Measurements from ENCODE around the gene MIXL1. TPM values are rescaled to one million over a fixed set of nuclear protein-coding genes. Genes with fewer than 3 reads are reported as not detected.

The MIXL1 gene
- total RNA-seq, result not detected

DNA sequence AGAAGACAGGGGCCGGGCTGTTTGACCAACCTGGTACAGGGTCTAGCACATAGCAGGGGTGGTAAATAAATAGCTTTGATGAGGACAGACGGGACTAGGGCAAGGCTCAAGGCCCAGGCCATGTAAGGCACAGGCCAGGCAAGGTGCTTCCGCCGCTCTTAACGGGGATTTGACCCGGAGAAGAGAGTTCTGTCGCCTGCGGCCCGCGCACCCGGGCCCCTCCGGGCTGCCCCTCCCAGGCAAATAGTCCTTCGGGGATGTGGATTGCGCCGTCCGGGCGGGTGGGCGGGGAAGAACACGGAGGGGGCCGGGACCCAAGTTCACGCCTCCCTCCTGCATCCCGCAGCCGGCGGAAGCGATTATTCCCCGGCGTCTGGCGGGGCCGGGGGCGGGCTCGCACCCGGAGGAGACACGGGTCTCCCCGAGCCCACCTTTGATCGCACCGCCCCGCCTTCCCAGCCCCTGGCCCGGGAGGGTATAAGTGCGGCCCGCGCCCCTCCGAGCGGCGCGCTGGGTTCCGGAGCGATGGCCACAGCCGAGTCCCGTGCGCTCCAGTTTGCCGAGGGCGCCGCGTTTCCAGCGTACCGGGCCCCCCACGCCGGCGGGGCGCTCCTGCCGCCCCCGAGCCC, at the start of gene MIXL1:
Gene MIXL1, plus strand, starts transcription at position 508 of the 629 bp plus-strand sequence. Its CDS starts 18 bp downstream, at position 526.
- intact Hi-C loops (cut with DNase I; ENCODE audit: low total_unique reads), result no loop called here
- no peak within 1 kb of the TSS for H3K4me3 ChIP-seq (ENCODE audit: low read depth, poor library complexity, severe bottlenecking)
- 14 to 47% methylated on average over 6 to 25 of the region's 62 CpGs for WGBS, 2 donors
- no peak for DNase-seq (ENCODE audit: low spot score in 2 of 2)
- TF ChIP-seq POLR2A (IDR thresholded peaks at IDR 0.05) (no peak), CTCF (IDR thresholded peaks at IDR 0.05) (no peak)

- TF ChIP-seq CTCF (IDR thresholded peaks at IDR 0.05) (no peak), POLR2A (IDR thresholded peaks at IDR 0.05) (no peak)
- 80 to 90% methylated on average over 8 of the region's 8 CpGs for WGBS, 2 donors
- no peak overlapping the region for H3K4me3 ChIP-seq (ENCODE audit: low read depth, poor library complexity, severe bottlenecking)
- intact Hi-C loops (cut with DNase I; ENCODE audit: low total_unique reads), result no loop called here
- DNase-seq (ENCODE audit: low spot score in 2 of 2), result no peak
Measured at GRCh38 chr1:226176870-226177269, 46.6 kb upstream of the MIXL1 start.

GRCh38 chr1:226181996-226182714, 41.3 kb upstream of the MIXL1 start:
- H3K4me3 ChIP-seq (ENCODE audit: low read depth, poor library complexity, severe bottlenecking), result no peak overlapping the region
- intact Hi-C loops (cut with DNase I; ENCODE audit: low total_unique reads), result no loop called here
- WGBS, 2 donors, result 46 to 48% methylated on average over 14 of the region's 14 CpGs
- DNase-seq (ENCODE audit: low spot score in 2 of 2), result peak; percentile 43 to 89
- no peak for TF ChIP-seq CTCF (IDR thresholded peaks at IDR 0.05)
- TF ChIP-seq POLR2A (IDR thresholded peaks at IDR 0.05), result no peak

- DNase-seq (ENCODE audit: low spot score in 2 of 2), result no peak
- TF ChIP-seq CTCF (IDR thresholded peaks at IDR 0.05) (no peak), POLR2A (IDR thresholded peaks at IDR 0.05) (no peak)
- peak overlapping the region; percentile 91 for H3K4me3 ChIP-seq (ENCODE audit: low read depth, poor library complexity, severe bottlenecking)
- intact Hi-C loops (cut with DNase I; ENCODE audit: low total_unique reads), result no loop called here
- WGBS, 2 donors, result 12 to 16% methylated on average over 14 of the region's 14 CpGs
Measured at GRCh38 chr1:226185141-226186036, 38.1 kb upstream of the MIXL1 start.

DNA sequence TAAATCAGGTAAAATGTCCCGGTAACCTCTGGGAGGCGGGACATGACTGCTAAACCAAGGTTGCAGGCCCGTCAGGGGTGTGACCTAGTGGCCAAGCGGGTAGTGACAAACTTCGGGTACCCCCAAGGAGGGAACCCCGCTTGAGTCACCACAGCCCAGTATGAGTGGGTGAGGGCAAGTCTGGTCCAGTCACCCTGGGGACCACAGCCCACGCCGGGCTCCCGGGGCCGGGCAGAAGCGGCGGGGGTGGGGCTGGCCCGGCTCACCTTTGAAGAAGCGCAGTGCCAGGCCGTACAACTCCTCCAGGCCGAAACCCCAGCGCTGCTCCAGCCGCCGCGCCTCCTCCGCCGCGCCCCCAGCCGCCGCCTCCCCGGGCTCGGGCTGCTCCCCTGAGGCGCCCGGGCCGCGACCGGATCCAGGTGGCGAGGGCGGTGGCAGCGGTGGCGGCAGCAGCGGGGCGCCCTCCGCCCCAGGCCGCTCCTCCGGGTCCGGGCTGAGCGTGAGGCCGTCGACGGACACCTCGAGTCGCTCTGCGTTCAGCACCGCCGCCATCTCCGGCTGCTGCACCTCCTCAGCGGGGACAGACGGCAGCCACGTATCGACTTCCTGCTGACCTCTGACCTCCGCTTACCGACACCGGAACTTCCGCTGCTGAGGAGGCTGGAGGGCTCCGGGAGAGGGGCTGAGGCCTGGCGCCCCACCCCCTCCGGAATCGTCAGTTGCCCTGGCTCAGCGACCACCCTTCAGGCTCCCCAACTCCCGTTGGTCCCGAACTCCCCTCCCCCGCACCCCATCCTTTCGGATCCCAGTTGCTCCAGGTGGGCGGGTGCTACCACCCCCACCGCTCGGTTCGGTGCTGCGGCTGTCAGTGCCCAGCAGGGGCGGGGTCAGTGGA, 37.1 kb upstream of the MIXL1 start, which contains the start of gene ACBD3:
Gene ACBD3, minus strand, starts transcription at position 618 of the 895 bp plus-strand sequence. Its CDS starts 66 bp downstream, at position 552.
- WGBS, 2 donors, result 0 to 1% methylated on average over 29 to 66 of the region's 75 CpGs
- peak in 1 of 2 donors; percentile 71 for TF ChIP-seq POLR2A (IDR thresholded peaks at IDR 0.05)
- no peak for TF ChIP-seq CTCF (IDR thresholded peaks at IDR 0.05)
- H3K4me3 ChIP-seq (ENCODE audit: low read depth, poor library complexity, severe bottlenecking), result peak within 1 kb of the TSS; percentile 91
- peak; percentile 85 to 97 for DNase-seq (ENCODE audit: low spot score in 2 of 2)
- intact Hi-C loops (cut with DNase I; ENCODE audit: low total_unique reads), result no loop called here

Data from lower leg skin (tissue), 4 donors.